ENCODE measurements around the gene FAM24A.

FAM24A gene

DNA sequence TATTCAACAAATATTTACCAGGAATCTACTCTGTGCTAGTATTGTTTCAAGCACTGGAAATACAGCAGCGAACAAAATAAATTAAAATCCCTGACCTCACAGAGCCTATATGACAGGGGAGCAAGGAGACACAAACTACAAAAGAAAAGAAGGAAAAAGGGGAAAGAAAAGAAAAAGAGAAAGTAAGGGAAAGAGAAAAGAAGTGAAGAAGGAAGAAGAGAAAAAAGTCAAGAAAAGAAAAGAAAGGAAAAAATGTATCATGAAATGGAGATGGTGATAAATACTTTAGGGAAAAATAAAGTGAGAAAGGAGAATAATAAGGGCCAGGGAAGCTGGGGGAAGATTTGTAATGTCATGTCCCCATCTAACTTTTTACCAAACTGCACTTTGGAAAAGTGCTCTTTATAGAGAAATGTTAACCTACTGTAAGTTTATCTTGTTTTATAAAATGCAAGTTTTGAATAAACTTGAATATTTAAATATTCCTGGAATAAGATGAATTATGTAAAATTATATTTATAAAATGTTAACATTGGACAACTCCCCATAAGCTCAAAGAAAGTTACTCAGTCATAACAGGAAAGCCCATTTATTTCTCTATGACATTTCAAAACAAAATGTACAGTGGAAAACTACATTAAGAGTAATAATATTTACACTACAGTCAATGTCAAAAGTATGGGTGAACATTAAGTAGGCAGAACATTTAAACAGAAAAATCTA lies 28.9 kb downstream of the FAM24A start:
- Histone ChIP-seq H3K36me3 (ENCODE audit: insufficient read depth, low read length) (peaks cover 27% of the 10 kb centered on the region), H3K9ac (ENCODE audit: low read length) (no peak overlapping the region)

DNA sequence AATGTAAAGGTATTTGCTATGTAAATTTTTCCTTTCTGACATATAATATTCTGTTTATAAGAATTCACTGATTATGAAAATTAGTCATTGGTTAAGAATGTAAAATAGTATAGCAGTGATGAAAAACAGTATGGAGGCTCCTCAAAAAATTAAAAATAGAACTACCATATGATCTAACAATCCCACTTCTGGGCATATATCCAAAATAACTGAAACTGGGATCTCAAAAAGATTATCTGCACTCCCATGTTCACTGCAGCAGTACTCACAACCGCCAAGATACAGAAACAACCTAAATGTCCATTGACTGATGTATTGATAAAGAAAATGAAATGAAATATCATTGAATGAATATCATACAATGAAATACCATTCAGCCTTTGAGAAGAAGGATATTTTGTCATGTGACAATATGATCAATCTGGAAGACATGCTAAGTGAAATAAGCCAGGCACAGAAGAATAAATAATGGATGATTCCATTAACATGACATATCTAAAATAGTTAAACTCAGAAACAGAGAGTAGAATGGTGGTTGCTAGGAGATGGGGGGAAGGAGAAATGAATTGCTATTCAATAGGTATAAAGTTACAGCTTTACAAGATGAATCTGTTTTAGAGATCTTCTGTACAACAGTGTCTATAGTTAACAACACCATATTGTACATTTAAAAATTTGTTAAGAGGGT lies 29.6 kb downstream of the FAM24A start:
- Histone ChIP-seq H3K9ac (ENCODE audit: low read length) (no peak overlapping the region), H3K27ac (ENCODE audit: low read depth, low read length) (no peak overlapping the region), H3K36me3 (ENCODE audit: insufficient read depth, low read length) (peaks cover 27% of the 10 kb centered on the region)

More for the DNA sequence above, 28.9 kb downstream of the FAM24A start:
- Histone ChIP-seq H3K27me3 (ENCODE audit: control insufficient read depth in 1 of 2, insufficient read depth in 2 of 2, low read length in 2 of 2) (no peaks in the 10 kb centered on the region), H3K4me3 (ENCODE audit: low read depth in 1 of 2, low read length in 2 of 2) (no peak overlapping the region), H3K9me3 (ENCODE audit: low read length) (no peaks in the 10 kb centered on the region), H3K4me1 (ENCODE audit: insufficient read depth, low read length) (no peaks in the 10 kb centered on the region), H3K27ac (ENCODE audit: low read depth, low read length) (no peak overlapping the region)

DNA sequence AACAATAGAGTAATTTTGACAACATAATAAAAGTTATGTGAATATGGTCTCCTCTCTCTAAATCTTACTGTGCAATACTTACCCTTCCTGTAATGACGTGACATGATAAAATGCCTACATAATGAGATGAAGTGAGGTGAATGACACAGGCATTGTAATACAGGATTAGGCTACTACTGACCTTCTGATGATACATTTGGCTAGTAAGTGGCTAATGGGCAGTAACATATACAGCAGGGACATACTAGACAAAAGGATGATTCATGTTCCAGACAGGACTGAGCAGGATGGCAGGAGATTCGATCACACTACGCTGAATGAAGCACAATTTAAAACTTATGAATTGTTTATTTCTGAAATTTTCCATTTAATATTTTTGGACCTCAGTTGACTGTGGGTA lies 38.9 kb downstream of the FAM24A start:
- Histone ChIP-seq H3K36me3 (ENCODE audit: insufficient read depth, low read length) (peaks cover 24% of the 10 kb centered on the region), H3K4me1 (ENCODE audit: insufficient read depth, low read length) (peaks cover 3% of the 10 kb centered on the region), H3K9me3 (ENCODE audit: low read length) (no peaks in the 10 kb centered on the region), H3K4me3 (ENCODE audit: low read depth in 1 of 2, low read length in 2 of 2) (no peak overlapping the region), H3K27me3 (ENCODE audit: control insufficient read depth in 1 of 2, insufficient read depth in 2 of 2, low read length in 2 of 2) (no peaks in the 10 kb centered on the region), H3K9ac (ENCODE audit: low read length) (no peak overlapping the region), H3K27ac (ENCODE audit: low read depth, low read length) (no peak overlapping the region)

More for the DNA sequence above, 29.6 kb downstream of the FAM24A start:
- Histone ChIP-seq H3K27me3 (ENCODE audit: control insufficient read depth in 1 of 2, insufficient read depth in 2 of 2, low read length in 2 of 2) (no peaks in the 10 kb centered on the region), H3K9me3 (ENCODE audit: low read length) (no peaks in the 10 kb centered on the region), H3K4me1 (ENCODE audit: insufficient read depth, low read length) (no peaks in the 10 kb centered on the region), H3K4me3 (ENCODE audit: low read depth in 1 of 2, low read length in 2 of 2) (no peak overlapping the region)

DNA sequence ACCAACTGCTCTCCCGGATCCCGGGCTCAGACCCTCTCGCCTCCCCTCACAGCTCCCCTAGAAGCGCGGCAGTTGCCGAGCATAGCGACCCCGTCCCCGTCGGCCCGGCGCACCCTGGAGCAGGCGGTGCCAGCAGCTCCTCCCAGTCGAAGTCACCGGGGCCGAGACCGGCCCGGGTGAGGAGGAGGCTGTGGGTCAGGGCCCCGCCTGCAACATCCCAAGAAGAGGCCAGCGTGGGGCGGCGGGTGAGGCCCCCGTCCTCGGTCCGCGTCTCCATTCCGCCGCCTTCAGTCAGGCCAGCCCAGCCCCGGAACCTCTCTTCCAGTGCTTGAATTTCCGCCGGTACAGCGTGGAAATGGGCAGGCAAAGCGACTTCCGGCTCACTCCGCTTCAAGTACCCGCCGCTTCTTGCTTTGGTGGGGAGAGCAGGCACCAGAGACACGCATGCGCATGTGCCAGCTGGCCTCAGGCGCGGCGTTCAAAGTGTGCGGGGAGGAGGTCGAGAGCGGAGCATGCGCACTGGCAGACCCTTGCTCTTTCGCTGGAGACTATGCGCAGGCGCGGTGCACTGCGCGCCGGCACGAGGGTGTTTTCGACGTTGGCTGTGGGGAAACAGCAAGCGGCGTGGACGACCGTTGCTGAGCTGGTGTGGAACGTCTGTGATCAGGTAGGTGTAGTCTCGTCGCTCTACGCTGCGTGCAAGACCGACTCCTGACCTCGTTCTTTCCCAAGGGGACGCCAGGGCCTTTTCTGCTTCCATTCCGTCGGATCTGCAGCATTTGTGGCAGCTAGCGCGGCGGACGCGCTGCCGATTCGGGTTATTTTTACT lies 43.7 kb downstream of the FAM24A start, which contains the start of gene C10orf88:
Gene C10orf88 (minus strand): TSS at position 326 of the 829 bp plus-strand sequence. CDS start 49 bp downstream, at position 277.
- Histone ChIP-seq H3K36me3 (ENCODE audit: insufficient read depth, low read length) (no peaks in the 10 kb centered on the region), H3K9me3 (ENCODE audit: low read length) (no peaks in the 10 kb centered on the region), H3K4me1 (ENCODE audit: insufficient read depth, low read length) (peaks cover 3% of the 10 kb centered on the region), H3K4me3 (ENCODE audit: low read depth in 1 of 2, low read length in 2 of 2) (peak within 1 kb of the TSS; percentile 68 to 76), H3K27ac (ENCODE audit: low read depth, low read length) (peak within 1 kb of the TSS; percentile 25), H3K27me3 (ENCODE audit: control insufficient read depth in 1 of 2, insufficient read depth in 2 of 2, low read length in 2 of 2) (no peaks in the 10 kb centered on the region), H3K9ac (ENCODE audit: low read length) (no peak within 1 kb of the TSS)

DNA sequence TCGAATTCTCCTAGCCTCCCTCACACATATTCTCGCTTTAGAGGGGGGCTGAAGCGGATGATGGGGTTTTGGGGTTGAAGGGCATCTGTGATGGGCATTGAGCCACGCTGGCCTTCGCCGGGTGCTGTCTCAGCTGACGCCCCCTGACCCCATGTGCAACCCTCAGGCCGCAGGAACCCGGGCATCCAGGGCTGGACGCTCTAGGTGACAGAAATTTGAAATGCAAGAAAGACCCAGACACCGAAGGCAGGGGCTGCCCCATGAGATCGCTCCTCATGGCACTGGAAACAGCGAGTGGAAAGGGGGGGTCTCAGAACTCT lies 44.3 kb downstream of the FAM24A start:
- H3K27ac ChIP-seq (ENCODE audit: low read depth, low read length), result no peak overlapping the region

DNA sequence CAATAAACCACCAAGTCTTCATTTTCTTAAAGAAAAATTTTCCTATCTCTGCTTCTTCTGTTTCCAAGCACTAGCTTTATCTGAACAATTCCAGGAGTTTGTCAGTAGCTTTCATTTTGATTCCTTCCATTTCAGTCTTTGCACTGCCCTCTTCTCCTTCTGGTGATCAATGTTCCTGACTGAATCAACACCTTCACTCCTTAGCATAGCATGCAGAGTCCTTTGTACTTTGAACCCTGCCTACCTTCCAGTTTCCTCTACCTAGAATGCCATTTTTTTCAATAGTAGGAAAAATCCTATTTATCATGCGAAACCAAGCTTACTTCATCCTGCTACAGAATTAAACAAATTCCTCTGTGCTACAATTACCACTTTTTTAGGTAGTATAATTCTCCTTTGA lies 45.5 kb downstream of the FAM24A start:
- Histone ChIP-seq H3K4me3 (ENCODE audit: low read depth in 1 of 2, low read length in 2 of 2) (no peak overlapping the region), H3K27me3 (ENCODE audit: control insufficient read depth in 1 of 2, insufficient read depth in 2 of 2, low read length in 2 of 2) (no peaks in the 10 kb centered on the region), H3K9me3 (ENCODE audit: low read length) (no peaks in the 10 kb centered on the region), H3K27ac (ENCODE audit: low read depth, low read length) (no peak overlapping the region), H3K4me1 (ENCODE audit: insufficient read depth, low read length) (peaks cover 3% of the 10 kb centered on the region), H3K9ac (ENCODE audit: low read length) (no peak overlapping the region), H3K36me3 (ENCODE audit: insufficient read depth, low read length) (no peaks in the 10 kb centered on the region)

More for the DNA sequence above, 44.3 kb downstream of the FAM24A start:
- no peaks in the 10 kb centered on the region for H3K36me3 ChIP-seq (ENCODE audit: insufficient read depth, low read length)
- no peaks in the 10 kb centered on the region for H3K27me3 ChIP-seq (ENCODE audit: control insufficient read depth in 1 of 2, insufficient read depth in 2 of 2, low read length in 2 of 2)
- H3K9me3 ChIP-seq (ENCODE audit: low read length), result no peaks in the 10 kb centered on the region
- peak overlapping the region in 1 of 2 donors; percentile 68 for H3K4me3 ChIP-seq (ENCODE audit: low read depth in 1 of 2, low read length in 2 of 2)
- peaks cover 3% of the 10 kb centered on the region for H3K4me1 ChIP-seq (ENCODE audit: insufficient read depth, low read length)
- H3K9ac ChIP-seq (ENCODE audit: low read length), result no peak overlapping the region

DNA sequence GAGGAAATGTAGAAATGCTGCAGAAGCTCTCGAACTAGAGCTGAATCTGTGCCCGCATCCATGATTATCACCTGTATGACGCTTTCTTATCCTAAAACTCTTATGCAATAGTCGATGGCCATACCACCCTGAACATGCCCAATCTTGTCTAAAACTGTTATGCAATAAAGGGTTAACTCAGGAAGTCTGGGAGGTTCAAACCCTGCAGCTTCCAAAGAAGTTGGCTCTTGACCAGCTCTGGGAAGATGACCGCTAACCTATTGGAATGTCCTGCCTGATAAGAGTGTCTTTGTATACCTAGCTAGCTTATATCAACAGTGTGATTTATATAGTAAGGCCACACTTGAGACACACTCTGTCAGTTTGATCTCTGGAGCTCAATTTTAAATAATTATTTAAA lies 47.1 kb downstream of the FAM24A start:
- Histone ChIP-seq H3K4me1 (ENCODE audit: insufficient read depth, low read length) (peaks cover 3% of the 10 kb centered on the region), H3K36me3 (ENCODE audit: insufficient read depth, low read length) (no peaks in the 10 kb centered on the region), H3K27me3 (ENCODE audit: control insufficient read depth in 1 of 2, insufficient read depth in 2 of 2, low read length in 2 of 2) (no peaks in the 10 kb centered on the region), H3K27ac (ENCODE audit: low read depth, low read length) (no peak overlapping the region), H3K4me3 (ENCODE audit: low read depth in 1 of 2, low read length in 2 of 2) (no peak overlapping the region), H3K9me3 (ENCODE audit: low read length) (no peaks in the 10 kb centered on the region), H3K9ac (ENCODE audit: low read length) (no peak overlapping the region)

DNA sequence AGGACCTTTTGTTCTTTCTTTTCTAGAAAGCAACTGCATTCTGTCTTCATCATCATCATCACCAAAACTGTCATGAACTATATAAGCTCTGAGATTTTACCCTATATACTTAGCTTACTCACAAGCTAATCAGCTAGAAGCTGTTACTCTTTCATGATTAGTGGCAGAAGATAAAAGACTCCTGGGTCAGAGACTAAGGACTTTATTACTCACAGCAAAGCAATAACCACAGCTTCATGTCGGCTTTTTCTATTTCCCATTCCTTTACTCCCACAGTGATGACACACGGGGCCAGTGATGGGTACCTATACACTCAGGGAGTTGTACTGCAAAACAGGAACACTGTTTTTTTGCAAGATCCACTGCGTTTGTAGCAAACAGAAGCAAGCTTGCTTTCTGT lies 52.0 kb downstream of the FAM24A start:
- no peaks in the 10 kb centered on the region for H3K27me3 ChIP-seq (ENCODE audit: control insufficient read depth in 1 of 2, insufficient read depth in 2 of 2, low read length in 2 of 2)
- H3K36me3 ChIP-seq (ENCODE audit: insufficient read depth, low read length), result no peaks in the 10 kb centered on the region
- no peak overlapping the region for H3K4me3 ChIP-seq (ENCODE audit: low read depth in 1 of 2, low read length in 2 of 2)
- no peaks in the 10 kb centered on the region for H3K4me1 ChIP-seq (ENCODE audit: insufficient read depth, low read length)
- H3K27ac ChIP-seq (ENCODE audit: low read depth, low read length), result no peak overlapping the region
- no peaks in the 10 kb centered on the region for H3K9me3 ChIP-seq (ENCODE audit: low read length)
- no peak overlapping the region for H3K9ac ChIP-seq (ENCODE audit: low read length)
